Endothelial cell of umbilical vein (primary cell): ENCODE measurements around the gene ALDH3B2.

Source experiments
- CTCF ChIP-seq, 2 donors: IDR thresholded peaks; 1 replicate in 1 of 2; 2 replicates in 1 of 2; pipeline ENCODE4 v1.5.1; 2011; ENCODE audit warnings: low read length in 2 of 2, mild to moderate bottlenecking in 2 of 2, moderate library complexity in 2 of 2, control low read depth in 1 of 2, inconsistent platforms in 1 of 2, low read depth in 1 of 2; ENCODE audit not compliant: insufficient read depth in 1 of 2; ENCODE audit errors: extremely low read depth in 1 of 2
- EZH2 ChIP-seq: IDR thresholded peaks from 2 replicates; pipeline ENCODE4 v1.6.1; 2012; ENCODE audit warnings: borderline replicate concordance, low read depth, mild to moderate bottlenecking, moderate library complexity, low read length, inconsistent platforms; ENCODE audit not compliant: severe bottlenecking
- GATA2 ChIP-seq: IDR thresholded peaks from 2 replicates; pipeline ENCODE4 v1.7.0; 2011; ENCODE audit warnings: low read depth, mild to moderate bottlenecking, moderate library complexity, mixed read lengths, low read length; ENCODE audit not compliant: insufficient read length, insufficient read depth
- POLR2A ChIP-seq: IDR thresholded peaks from 2 replicates; pipeline ENCODE4 v1.6.1; 2012; ENCODE audit warnings: low read depth, mild to moderate bottlenecking, control low read depth, low read length
- POLR2AphosphoS5 ChIP-seq: IDR thresholded peaks from 2 replicates; pipeline ENCODE4 v1.6.1; 2012; ENCODE audit warnings: low read depth, mild to moderate bottlenecking, control low read depth, low read length, moderate library complexity; ENCODE audit not compliant: insufficient read depth
- TF ChIP-seq, protein P1 (sequence below): IDR thresholded peaks from 2 replicates; pipeline ENCODE4 v1.6.1; 2011; ENCODE audit not compliant: insufficient read depth, insufficient read length

- no peak for TF ChIP-seq CTCF (IDR thresholded peaks at IDR 0.05; ENCODE audit: extremely low read depth in 1 of 2, insufficient read depth in 1 of 2, low read depth in 1 of 2, low read length in 2 of 2)
- TF ChIP-seq POLR2AphosphoS5 = no peak
- TF ChIP-seq EZH2 = no peak
- TF ChIP-seq POLR2A = no peak
- no peak for TF ChIP-seq GATA2
- TF ChIP-seq, protein P1, sequence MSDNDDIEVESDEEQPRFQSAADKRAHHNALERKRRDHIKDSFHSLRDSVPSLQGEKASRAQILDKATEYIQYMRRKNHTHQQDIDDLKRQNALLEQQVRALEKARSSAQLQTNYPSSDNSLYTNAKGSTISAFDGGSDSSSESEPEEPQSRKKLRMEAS = no peak
These were observed 25.4 kb downstream of the ALDH3B2 start for GRCh38 chr11:67648796-67649613.
